Activated CD4-positive, alpha-beta memory T cell treated with anti-CD3 and anti-CD28 coated beads, Interleukin-2, amount 10 ng/mL, durations not matched to agents 7 days and 5 days (primary cell): Measurements from ENCODE around the gene MESP2. TPM values are rescaled to one million over a fixed set of nuclear protein-coding genes. Genes with fewer than 3 reads are reported as not detected.
A peak's percentile ranks its signal among the peaks of the same experiment; 100 is the strongest.

Experiments
- CTCF ChIA-PET: fragments of 350-600 bp; sonication (Branson Sonifier 250); formaldehyde crosslinking; loops from one replicate; lab custom pipeline; 2021; ENCODE audit warnings: antibody characterized with exemption, inconsistent platforms; lab: Charles Lee
- POLR2A ChIA-PET: fragments of 350-600 bp; sonication (Branson Sonifier 250); formaldehyde crosslinking; loops from one replicate; lab custom pipeline; 2021; ENCODE audit warnings: antibody characterized with exemption; lab: Charles Lee
- DNase-seq: peaks from one replicate; pipeline ENCODE4 v3.0.0-alpha.2; 2020
- H3K27ac Mint-ChIP-seq: one replicate; pipeline ENCODE4 v1.8.0; 2021; ENCODE audit warnings: mild to moderate bottlenecking, mixed read lengths
- H3K27me3 Mint-ChIP-seq: one replicate; pipeline ENCODE4 v1.8.0; 2021; ENCODE audit warnings: mixed read lengths
- H3K36me3 Mint-ChIP-seq: one replicate; pipeline ENCODE4 v1.8.0; 2021; ENCODE audit warnings: low read depth, mixed read lengths
- H3K4me1 Mint-ChIP-seq: one replicate; pipeline ENCODE4 v1.8.0; 2021; ENCODE audit warnings: mixed read lengths
- H3K4me3 Mint-ChIP-seq: one replicate; pipeline ENCODE4 v1.8.0; 2021; ENCODE audit warnings: mild to moderate bottlenecking, mixed read lengths
- H3K9me3 Mint-ChIP-seq: one replicate; pipeline ENCODE4 v1.8.0; 2021; ENCODE audit warnings: mixed read lengths
- total RNA-seq, 2 experiments: library from RNA; stranded (reverse); gene quantifications; one replicate each; pipeline ENCODE4 v1.2.3, GENCODE V29; 2021

Gene MESP2
- total RNA-seq, 2 experiments from 2014 or later, result not detected

- no peak overlapping the region for H3K4me3 Mint-ChIP-seq
- DNase-seq, result no peak
- ChIA-PET CTCF (interaction anchor here (1.3 to 6.2 kb wide), 4 partner anchors 13 to 142 kb away, joined by 3 to 31 read pairs (median 8); no protein-coding TSS in a partner anchor), POLR2A (no interaction called here)
- H3K36me3 Mint-ChIP-seq, result no peaks in the 10 kb centered on the region
- H3K27ac Mint-ChIP-seq, result no peak overlapping the region
- peaks cover 6% of the 10 kb centered on the region for H3K4me1 Mint-ChIP-seq
- H3K9me3 Mint-ChIP-seq, result no peaks in the 10 kb centered on the region
- peaks cover 6% of the 10 kb centered on the region for H3K27me3 Mint-ChIP-seq
Measured at GRCh38 chr15:89749054-89749453, 27.1 kb upstream of the MESP2 start.

GRCh38 chr15:89749526-89749925, 26.6 kb upstream of the MESP2 start:
- Mint-ChIP-seq H3K4me1 (peaks cover 6% of the 10 kb centered on the region), H3K4me3 (peak overlapping the region; percentile 68), H3K27ac (no peak overlapping the region), H3K36me3 (no peaks in the 10 kb centered on the region), H3K9me3 (no peaks in the 10 kb centered on the region), H3K27me3 (peaks cover 7% of the 10 kb centered on the region)
- CTCF ChIA-PET, result interaction anchor here (1.3 to 6.2 kb wide), 5 partner anchors 9 to 141 kb away, joined by 3 to 31 read pairs (median 7); no protein-coding TSS in a partner anchor
- POLR2A ChIA-PET, result interaction anchor here (1.4 kb wide), 1 partner anchor 20 kb away, joined by 3 read pairs; no protein-coding TSS in a partner anchor
- DNase-seq, result no peak

- Mint-ChIP-seq H3K4me1 (peaks cover 6% of the 10 kb centered on the region), H3K4me3 (peak overlapping the region; percentile 68), H3K27me3 (peaks cover 11% of the 10 kb centered on the region), H3K9me3 (no peaks in the 10 kb centered on the region), H3K27ac (no peak overlapping the region), H3K36me3 (no peaks in the 10 kb centered on the region)
- POLR2A ChIA-PET, result interaction anchor here (1.0 to 1.4 kb wide), 3 partner anchors 10 to 20 kb away, joined by 3 to 4 read pairs (median 4); no protein-coding TSS in a partner anchor
- CTCF ChIA-PET, result interaction anchor here (1.3 to 6.2 kb wide), 6 partner anchors 10 to 321 kb away, joined by 3 to 31 read pairs (median 6); no protein-coding TSS in a partner anchor
- no peak for DNase-seq
Measured at GRCh38 chr15:89749951-89750559, 26.1 kb upstream of the MESP2 start.

GRCh38 chr15:89750560-89751542, 25.3 kb upstream of the MESP2 start, which contains the start of gene MESP1:
MESP1 (minus strand) TSS chr15:89751249; CDS start chr15:89751231, 18 bp downstream.
- ChIA-PET CTCF (interaction anchor here (0.7 to 6.2 kb wide), 7 partner anchors 11 to 321 kb away, joined by 3 to 31 read pairs (median 5); no protein-coding TSS in a partner anchor), POLR2A (interaction anchor here (1.0 to 1.4 kb wide), 4 partner anchors 10 to 482 kb away, joined by 3 to 4 read pairs (median 4); no protein-coding TSS in a partner anchor)
- peak; percentile 90 for DNase-seq
- peaks cover 14% of the 10 kb centered on the region for H3K27me3 Mint-ChIP-seq
- no peak within 1 kb of the TSS for H3K27ac Mint-ChIP-seq
- peak within 1 kb of the TSS; percentile 68 for H3K4me3 Mint-ChIP-seq
- peaks cover 6% of the 10 kb centered on the region for H3K4me1 Mint-ChIP-seq
- H3K9me3 Mint-ChIP-seq, result no peaks in the 10 kb centered on the region
- no peaks in the 10 kb centered on the region for H3K36me3 Mint-ChIP-seq

GRCh38 chr15:89751748-89752147, 24.4 kb upstream of the MESP2 start:
- POLR2A ChIA-PET, result interaction anchor here (1.2 kb wide), 1 partner anchor 481 kb away, joined by 3 read pairs; no protein-coding TSS in a partner anchor
- Mint-ChIP-seq H3K27me3 (peaks cover 17% of the 10 kb centered on the region), H3K4me1 (peaks cover 6% of the 10 kb centered on the region), H3K36me3 (no peaks in the 10 kb centered on the region), H3K4me3 (peak overlapping the region; percentile 30), H3K9me3 (no peaks in the 10 kb centered on the region), H3K27ac (no peak overlapping the region)
- CTCF ChIA-PET, result interaction anchor here (0.7 to 6.2 kb wide), 4 partner anchors 10 to 123 kb away, joined by 3 to 31 read pairs (median 6); no protein-coding TSS in a partner anchor
- DNase-seq, result no peak

- CTCF ChIA-PET, result interaction anchor here (5.0 kb wide), 1 partner anchor 121 kb away, joined by 22 read pairs; no protein-coding TSS in a partner anchor
- no peak for DNase-seq
- no peaks in the 10 kb centered on the region for H3K9me3 Mint-ChIP-seq
- no peak overlapping the region for H3K27ac Mint-ChIP-seq
- H3K4me1 Mint-ChIP-seq, result peaks cover 6% of the 10 kb centered on the region
- H3K4me3 Mint-ChIP-seq, result no peak overlapping the region
- peaks cover 19% of the 10 kb centered on the region for H3K27me3 Mint-ChIP-seq
- POLR2A ChIA-PET, result no interaction called here
- H3K36me3 Mint-ChIP-seq, result no peaks in the 10 kb centered on the region
Measured at GRCh38 chr15:89753855-89754254, 22.3 kb upstream of the MESP2 start.

GRCh38 chr15:89754361-89755154, 21.6 kb upstream of the MESP2 start:
- Mint-ChIP-seq H3K27ac (no peak overlapping the region), H3K9me3 (no peaks in the 10 kb centered on the region), H3K4me3 (no peak overlapping the region), H3K36me3 (no peaks in the 10 kb centered on the region), H3K27me3 (peaks cover 18% of the 10 kb centered on the region), H3K4me1 (peaks cover 4% of the 10 kb centered on the region)
- POLR2A ChIA-PET, result no interaction called here
- CTCF ChIA-PET, result interaction anchor here (1.0 to 5.0 kb wide), 2 partner anchors 16 to 120 kb away, joined by 3 to 22 read pairs; no protein-coding TSS in a partner anchor
- DNase-seq, result no peak

GRCh38 chr15:89755701-89756100, 20.4 kb upstream of the MESP2 start:
- no peak overlapping the region for H3K27ac Mint-ChIP-seq

GRCh38 chr15:89756897-89757296, 19.2 kb upstream of the MESP2 start:
- Mint-ChIP-seq H3K36me3 (no peaks in the 10 kb centered on the region), H3K4me3 (no peak overlapping the region), H3K9me3 (no peaks in the 10 kb centered on the region), H3K4me1 (peaks cover 6% of the 10 kb centered on the region), H3K27me3 (peaks cover 17% of the 10 kb centered on the region), H3K27ac (no peak overlapping the region)
- ChIA-PET CTCF (interaction anchor here (5.0 to 6.2 kb wide), 2 partner anchors 118 to 131 kb away, joined by 22 to 55 read pairs; no protein-coding TSS in a partner anchor), POLR2A (interaction anchor here (1.5 kb wide), 1 partner anchor 137 kb away, joined by 3 read pairs; the partner anchor contains the start of gene AP3S2)
- DNase-seq, result no peak

More at GRCh38 chr15:89755701-89756100, 20.4 kb upstream of the MESP2 start:
- no peak for DNase-seq
- CTCF ChIA-PET, result interaction anchor here (1.0 to 5.0 kb wide), 2 partner anchors 17 to 119 kb away, joined by 3 to 22 read pairs; no protein-coding TSS in a partner anchor
- Mint-ChIP-seq H3K27me3 (peaks cover 17% of the 10 kb centered on the region), H3K9me3 (no peaks in the 10 kb centered on the region), H3K4me1 (peaks cover 2% of the 10 kb centered on the region), H3K36me3 (no peaks in the 10 kb centered on the region), H3K4me3 (no peak overlapping the region)
- POLR2A ChIA-PET, result interaction anchor here (0.6 kb wide), 1 partner anchor 104 kb away, joined by 3 read pairs; no protein-coding TSS in a partner anchor

- DNase-seq, result no peak
- no peaks in the 10 kb centered on the region for H3K9me3 Mint-ChIP-seq
- no peaks in the 10 kb centered on the region for H3K36me3 Mint-ChIP-seq
- ChIA-PET POLR2A (no interaction called here), CTCF (interaction anchor here (6.2 to 7.0 kb wide), 2 partner anchors 116 to 130 kb away, joined by 55 to 168 read pairs; no protein-coding TSS in a partner anchor)
- no peak overlapping the region for H3K4me3 Mint-ChIP-seq
- H3K27ac Mint-ChIP-seq, result no peak overlapping the region
- peaks cover 13% of the 10 kb centered on the region for H3K27me3 Mint-ChIP-seq
- H3K4me1 Mint-ChIP-seq, result peaks cover 6% of the 10 kb centered on the region
Measured at GRCh38 chr15:89758283-89758682, 17.8 kb upstream of the MESP2 start.

GRCh38 chr15:89758981-89759380, 17.2 kb upstream of the MESP2 start:
- Mint-ChIP-seq H3K9me3 (no peaks in the 10 kb centered on the region), H3K4me3 (no peak overlapping the region), H3K4me1 (peaks cover 6% of the 10 kb centered on the region), H3K27ac (no peak overlapping the region), H3K36me3 (no peaks in the 10 kb centered on the region), H3K27me3 (peaks cover 13% of the 10 kb centered on the region)
- ChIA-PET CTCF (interaction anchor here (2.7 to 7.0 kb wide), 3 partner anchors 19 to 129 kb away, joined by 10 to 168 read pairs (median 55); no protein-coding TSS in a partner anchor), POLR2A (no interaction called here)
- no peak for DNase-seq
